GM13977 (cell line): ENCODE data around the gene ZNF175.

Source experiments
- DNase-seq: peaks from one replicate; pipeline ENCODE4 v3.0.0; 2012; ENCODE audit warnings: low spot score
- in situ Hi-C: fragments of 300-500 bp; cut with MboI; formaldehyde crosslinking; loops from one replicate; pipeline ENCODE4 v1.12.0; 2022; ENCODE audit warnings: low sequenced_read_pairs, low pct_unique_long_range_greater_than_20kb, mixed read lengths, inconsistent platforms; ENCODE audit not compliant: unreplicated experiment
- TF ChIP-seq, protein P1 (sequence below): IDR thresholded peaks from 2 replicates; pipeline ENCODE4 v1.5.1; 2012; ENCODE audit warnings: mild to moderate bottlenecking, control low read depth; ENCODE audit not compliant: insufficient read depth; ENCODE audit errors: extremely low read depth, missing control alignments

ZNF175 gene

DNA sequence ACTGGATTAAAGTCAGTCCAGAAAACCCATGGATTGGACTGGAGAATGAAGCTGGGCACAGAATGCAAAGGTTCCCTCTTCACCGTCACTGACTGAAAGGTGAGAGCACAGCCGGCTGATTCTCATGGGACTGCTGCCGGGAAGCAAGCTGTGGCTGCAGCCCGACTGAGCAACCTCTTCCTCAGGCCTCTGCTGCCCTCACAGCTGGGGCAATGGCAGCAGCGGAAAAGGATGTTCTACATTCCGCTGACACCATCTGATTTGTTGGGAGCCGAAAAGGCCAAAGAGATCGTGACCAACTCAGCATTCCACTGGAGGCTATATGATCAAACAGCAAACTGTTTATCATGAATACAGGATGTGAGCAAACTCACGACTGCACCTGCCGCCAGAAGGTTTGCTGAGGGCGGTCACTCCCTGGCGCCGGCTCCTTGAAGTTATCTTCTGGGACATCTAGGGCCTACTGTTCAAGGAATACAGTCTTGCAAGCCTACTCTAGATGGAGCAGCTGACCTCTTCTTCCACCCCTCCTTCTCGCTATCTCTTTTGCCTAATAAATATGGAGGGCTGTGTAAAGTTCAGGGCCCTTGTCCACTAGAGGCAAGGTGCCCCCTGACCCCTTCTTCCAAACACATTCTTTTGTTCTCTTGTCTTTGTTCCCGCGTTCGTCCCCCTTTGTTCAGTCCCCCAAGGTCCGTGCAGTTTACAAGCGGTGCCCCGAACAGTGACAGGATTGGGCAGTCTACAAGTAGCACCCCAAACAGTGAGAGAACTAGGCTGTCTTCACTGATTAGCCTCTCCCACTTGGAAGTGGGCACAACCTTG is 20.0 kb upstream of the ZNF175 start:
- no peak for DNase-seq
- in situ Hi-C loops, result no loop called here
- TF ChIP-seq, protein P1, sequence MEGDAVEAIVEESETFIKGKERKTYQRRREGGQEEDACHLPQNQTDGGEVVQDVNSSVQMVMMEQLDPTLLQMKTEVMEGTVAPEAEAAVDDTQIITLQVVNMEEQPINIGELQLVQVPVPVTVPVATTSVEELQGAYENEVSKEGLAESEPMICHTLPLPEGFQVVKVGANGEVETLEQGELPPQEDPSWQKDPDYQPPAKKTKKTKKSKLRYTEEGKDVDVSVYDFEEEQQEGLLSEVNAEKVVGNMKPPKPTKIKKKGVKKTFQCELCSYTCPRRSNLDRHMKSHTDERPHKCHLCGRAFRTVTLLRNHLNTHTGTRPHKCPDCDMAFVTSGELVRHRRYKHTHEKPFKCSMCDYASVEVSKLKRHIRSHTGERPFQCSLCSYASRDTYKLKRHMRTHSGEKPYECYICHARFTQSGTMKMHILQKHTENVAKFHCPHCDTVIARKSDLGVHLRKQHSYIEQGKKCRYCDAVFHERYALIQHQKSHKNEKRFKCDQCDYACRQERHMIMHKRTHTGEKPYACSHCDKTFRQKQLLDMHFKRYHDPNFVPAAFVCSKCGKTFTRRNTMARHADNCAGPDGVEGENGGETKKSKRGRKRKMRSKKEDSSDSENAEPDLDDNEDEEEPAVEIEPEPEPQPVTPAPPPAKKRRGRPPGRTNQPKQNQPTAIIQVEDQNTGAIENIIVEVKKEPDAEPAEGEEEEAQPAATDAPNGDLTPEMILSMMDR, result no peak

GRCh38 chr19:51551673-51552432 is 19.2 kb upstream of the ZNF175 start:
- in situ Hi-C loops, result no loop called here

GRCh38 chr19:51552608-51552995 is 18.5 kb upstream of the ZNF175 start:
- in situ Hi-C loops, result no loop called here
- no peak for DNase-seq
- TF ChIP-seq, protein P1, result no peak

More at GRCh38 chr19:51551673-51552432, 19.2 kb upstream of the ZNF175 start:
- DNase-seq, result no peak
- TF ChIP-seq, protein P1, result no peak

GRCh38 chr19:51552996-51553725 is 17.9 kb upstream of the ZNF175 start:
- TF ChIP-seq, protein P1, result no peak
- in situ Hi-C loops, result no loop called here
- peak; percentile 34 for DNase-seq

- TF ChIP-seq, protein P1, result no peak
- DNase-seq, result no peak
- in situ Hi-C loops, result no loop called here
Observed at GRCh38 chr19:51559240-51559639, 11.8 kb upstream of the ZNF175 start.

DNA sequence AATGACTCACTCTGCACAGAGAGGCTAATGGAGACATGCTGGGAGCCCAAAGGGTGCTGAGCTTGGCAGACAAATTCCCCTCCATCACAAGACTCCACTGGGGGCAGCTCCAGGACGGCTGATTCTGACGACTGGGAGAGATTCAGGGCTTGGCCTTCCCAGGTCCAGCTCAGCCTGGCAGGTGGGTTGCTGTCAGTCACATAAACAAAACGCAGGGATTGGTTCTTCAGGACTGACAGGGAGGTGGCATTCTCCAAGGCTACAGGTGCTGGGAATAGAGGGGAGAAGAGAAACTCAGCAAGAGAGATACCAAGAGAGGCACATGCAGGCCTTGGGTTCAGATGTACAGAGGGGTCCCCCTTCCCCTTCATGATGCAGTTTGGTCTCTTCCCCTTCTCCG is 10.7 kb upstream of the ZNF175 start:
- TF ChIP-seq, protein P1, result no peak
- in situ Hi-C loops, result no loop called here
- no peak for DNase-seq
